Hematopoietic multipotent progenitor cell treated with erythropoietin and hydrocortisone succinate and interleukin-3 and kit ligand, for 17 days (in vitro differentiated cells): ENCODE results near the gene PAK1.
"Not testable (repeated sequence)": the region's sequence is repeated elsewhere in the genome, so short reads cannot be mapped to it uniquely, and the experiment has no call there.

Source experiments
- DNase-seq: peaks from one replicate; pipeline ENCODE4 v3.0.0-alpha.2; 2015; ENCODE audit warnings: low spot score

Gene PAK1

GRCh38 chr11:77473801-77474683, at the start of gene PAK1:
TSS of gene PAK1 (minus strand) at chr11:77474094. CDS start at chr11:77392520, 81,574 bp downstream.
- peak; percentile 95 for DNase-seq

DNA sequence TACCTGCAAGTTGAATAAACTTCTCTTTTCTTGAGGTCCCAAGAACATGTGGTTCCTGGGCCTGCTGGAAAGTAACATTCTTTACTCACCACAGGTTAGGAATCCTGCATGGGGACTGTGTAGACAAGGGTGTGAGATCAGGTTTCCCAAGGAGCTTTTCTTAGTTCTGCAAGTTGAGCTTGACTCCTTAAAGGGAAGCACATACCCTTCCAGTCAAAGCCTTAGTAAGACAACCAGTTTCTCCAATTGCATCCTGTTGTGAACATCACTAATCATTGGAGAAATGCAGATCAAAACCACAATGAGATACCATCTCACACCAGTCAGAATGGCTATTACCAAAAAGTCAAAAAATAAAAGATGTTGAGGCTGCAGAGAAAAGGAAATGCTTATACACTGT, 48.3 kb upstream of the PAK1 start:
- no peak for DNase-seq

DNA sequence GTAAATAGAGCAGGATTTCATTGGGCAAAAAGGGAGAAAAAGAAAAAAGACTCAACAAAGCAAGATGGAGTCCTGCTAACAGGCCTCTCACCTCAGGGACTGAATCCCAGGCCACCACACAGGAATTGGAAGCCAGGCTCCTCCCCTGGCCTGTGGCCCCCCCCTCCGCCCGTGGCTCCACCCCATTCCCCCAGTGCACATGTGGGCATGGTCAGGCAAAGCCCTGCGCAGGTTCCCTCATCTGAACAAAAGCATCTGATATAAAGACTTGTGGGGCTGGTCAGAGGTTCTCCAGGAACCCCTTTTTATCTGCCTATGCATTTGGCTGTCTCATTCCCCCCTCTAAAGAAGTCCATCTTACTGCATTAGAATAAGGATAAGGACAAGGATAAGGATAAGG, 46.0 kb upstream of the PAK1 start:
- no peak for DNase-seq

- no peak for DNase-seq
Measured at GRCh38 chr11:77518471-77518870, 44.6 kb upstream of the PAK1 start.

- DNase-seq: no peak
Measured at GRCh38 chr11:77517753-77518152, 43.9 kb upstream of the PAK1 start.

DNA sequence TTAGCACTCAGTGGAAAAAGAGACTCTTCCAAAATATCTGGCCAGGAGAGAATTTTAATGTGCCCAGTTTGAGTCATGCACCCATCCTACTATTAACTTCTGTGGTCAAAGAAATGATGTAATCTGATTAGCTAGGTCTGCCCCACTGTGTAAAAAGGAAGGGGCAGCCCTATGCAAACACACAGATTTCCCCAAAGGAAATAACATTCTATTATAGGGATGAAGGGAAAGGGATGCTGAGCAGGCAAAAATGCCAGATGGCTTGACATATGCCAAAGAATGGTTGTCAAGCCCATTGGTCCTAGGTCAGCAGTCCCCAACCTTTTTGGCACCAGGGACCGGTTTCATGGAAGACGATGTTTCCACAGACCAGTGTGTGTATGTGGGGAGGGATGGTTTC, 43.3 kb upstream of the PAK1 start:
- no peak for DNase-seq

- DNase-seq: no peak
Measured at GRCh38 chr11:77515483-77515882, 41.6 kb upstream of the PAK1 start.

GRCh38 chr11:77515063-77515462, 41.2 kb upstream of the PAK1 start:
- no peak for DNase-seq

DNA sequence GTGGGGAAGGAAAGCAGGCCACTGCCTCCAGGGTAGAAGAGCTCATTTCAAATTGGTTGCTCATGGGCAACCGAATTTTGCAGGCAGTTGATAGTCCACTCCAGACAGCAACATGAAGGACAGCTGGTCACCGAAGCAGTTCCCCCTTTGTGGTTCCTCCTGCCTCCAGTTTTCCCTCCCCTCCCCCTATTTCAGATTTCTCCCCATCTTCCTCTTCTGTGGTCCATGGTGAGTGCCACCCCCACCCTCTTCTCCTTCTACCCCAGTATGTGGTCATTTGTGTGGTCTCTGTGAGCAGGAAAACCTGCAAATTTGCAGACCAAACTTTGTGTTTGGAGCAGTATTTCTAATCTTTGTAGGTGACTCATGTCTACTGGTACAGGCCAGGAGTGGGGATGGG, 38.2 kb upstream of the PAK1 start:
- no peak for DNase-seq

DNA sequence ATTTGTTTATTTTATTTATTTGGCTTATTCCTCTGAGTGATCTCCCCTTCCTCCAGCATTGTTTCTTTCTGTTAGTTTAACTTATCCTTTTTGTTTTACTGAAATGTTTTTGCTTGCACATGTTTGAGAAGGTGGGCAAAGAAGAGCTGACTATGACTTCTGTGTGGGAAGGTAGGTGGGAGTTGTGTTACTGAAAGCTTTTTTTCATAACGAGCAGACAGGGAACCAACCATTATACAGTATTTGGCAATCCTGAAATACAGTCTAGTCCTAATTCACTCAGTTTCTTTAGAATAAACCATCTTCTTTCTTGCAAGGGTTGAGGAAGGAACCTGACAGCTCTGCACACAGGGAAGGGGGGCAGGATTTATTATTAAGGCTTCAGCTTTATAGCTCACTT, 37.0 kb upstream of the PAK1 start:
- DNase-seq: no peak

GRCh38 chr11:77510095-77510494, 36.2 kb upstream of the PAK1 start:
- DNase-seq: no peak

DNA sequence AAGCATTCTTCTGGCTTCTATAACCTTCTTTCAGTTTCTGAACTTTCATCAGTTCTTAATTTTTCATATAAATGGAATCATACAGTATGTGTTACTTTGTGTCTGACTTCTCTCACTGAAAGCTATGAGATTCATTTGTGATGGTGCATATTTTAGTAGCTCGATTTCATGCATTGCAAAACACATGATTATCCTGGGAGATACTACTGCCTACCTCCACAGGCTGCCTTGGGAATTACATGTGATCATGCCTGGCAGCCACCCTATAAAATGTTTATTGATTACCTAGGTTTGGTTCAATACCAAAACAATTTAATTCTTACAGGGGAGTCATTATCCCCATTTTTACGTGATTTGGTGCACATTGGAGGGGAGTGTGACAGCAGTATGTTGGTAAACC, 34.1 kb upstream of the PAK1 start:
- no peak for DNase-seq

- no peak for DNase-seq
Measured at GRCh38 chr11:77506857-77507256, 33.0 kb upstream of the PAK1 start.

- DNase-seq: no peak
Measured at GRCh38 chr11:77505956-77506355, 32.1 kb upstream of the PAK1 start.

GRCh38 chr11:77503006-77503405, 29.1 kb upstream of the PAK1 start:
- DNase-seq: no peak

DNA sequence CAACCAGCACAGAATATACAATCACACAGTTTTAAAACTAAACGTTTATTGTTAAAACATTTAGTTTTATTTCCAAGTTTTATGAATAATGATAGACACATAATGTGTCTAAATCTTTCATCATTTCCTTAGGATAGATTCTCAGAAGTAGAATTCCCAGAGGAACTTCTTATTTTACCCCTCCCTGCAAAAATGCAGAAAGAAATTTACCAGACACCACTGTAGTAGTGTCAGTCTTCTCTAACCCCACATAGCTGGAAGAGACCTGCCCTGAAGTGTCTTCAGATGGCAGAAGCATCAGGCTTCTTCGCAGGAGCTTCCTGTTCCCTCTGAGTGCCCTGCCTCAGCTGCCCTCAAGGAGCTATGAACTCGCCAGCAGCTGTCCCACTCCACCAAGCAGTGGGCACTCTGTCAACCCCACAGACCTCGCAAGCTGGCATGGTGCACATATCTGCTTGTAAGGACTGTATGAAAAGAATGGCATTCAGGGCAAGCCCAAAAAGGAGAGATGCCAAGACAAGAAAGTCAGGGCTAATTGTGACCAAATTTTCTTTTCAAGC, 28.5 kb upstream of the PAK1 start:
- DNase-seq: no peak

GRCh38 chr11:77501758-77502157, 27.9 kb upstream of the PAK1 start:
- DNase-seq: no peak

- DNase-seq: no peak
Measured at GRCh38 chr11:77497368-77497767, 23.5 kb upstream of the PAK1 start.

DNA sequence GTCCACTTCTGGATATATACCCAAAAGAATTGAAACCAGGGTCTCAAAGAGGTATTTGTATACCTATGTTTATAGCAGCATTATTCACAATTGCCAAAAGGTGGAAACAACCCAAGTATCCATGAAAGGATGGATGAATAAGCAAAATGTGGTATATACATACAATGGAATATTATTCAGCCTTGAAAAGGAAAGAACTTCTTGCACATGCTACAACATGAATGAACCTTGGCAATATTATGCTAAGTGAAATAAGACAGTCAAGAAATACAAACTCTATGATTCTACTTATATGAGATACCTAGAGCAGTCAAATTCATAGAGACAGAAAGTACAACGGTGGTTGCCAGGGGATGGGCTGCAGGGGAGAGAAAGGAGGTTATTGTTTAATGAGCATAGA, 21.6 kb upstream of the PAK1 start:
- DNase-seq: no peak

DNA sequence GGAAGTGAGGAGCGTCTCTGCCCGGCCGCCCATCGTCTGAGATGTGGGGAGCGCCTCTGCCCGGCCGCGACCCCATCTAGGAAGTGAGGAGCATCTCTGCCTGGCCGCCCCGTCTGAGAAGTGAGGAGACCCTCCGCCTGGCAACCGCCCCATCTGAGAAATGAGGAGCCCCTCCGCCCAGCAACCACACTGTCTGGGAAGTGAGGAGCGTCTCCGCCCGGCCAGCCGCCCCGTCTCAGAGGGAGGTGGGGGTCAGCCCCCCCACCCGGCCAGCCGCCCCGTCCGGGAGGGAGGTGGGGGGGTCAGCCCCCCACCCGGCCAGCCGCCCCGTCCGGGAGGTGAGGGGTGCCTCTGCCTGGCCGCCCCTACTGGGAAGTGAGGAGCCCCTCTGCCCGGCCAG, 16.1 kb upstream of the PAK1 start:
- not testable (repeated sequence) for DNase-seq

DNA sequence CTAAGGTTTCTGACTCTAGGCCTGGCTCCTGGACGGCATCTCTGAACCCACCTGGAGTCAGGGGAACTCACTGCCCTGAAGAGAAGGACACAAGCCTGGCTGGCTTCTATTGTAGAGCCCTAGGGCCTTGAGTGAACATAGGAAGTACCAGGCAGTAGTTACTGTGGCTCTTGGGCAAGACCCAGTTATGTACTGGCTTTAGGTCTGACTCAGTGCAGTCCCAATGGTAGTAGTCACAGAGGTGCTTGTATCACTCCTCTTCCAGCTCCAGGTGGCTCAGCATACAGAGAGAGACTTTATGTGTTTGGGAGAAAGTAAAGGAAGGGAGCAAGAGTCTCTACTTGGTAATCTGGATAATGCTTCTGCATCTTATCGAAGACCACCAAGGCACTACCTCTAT, 13.9 kb upstream of the PAK1 start:
- DNase-seq: no peak

DNA sequence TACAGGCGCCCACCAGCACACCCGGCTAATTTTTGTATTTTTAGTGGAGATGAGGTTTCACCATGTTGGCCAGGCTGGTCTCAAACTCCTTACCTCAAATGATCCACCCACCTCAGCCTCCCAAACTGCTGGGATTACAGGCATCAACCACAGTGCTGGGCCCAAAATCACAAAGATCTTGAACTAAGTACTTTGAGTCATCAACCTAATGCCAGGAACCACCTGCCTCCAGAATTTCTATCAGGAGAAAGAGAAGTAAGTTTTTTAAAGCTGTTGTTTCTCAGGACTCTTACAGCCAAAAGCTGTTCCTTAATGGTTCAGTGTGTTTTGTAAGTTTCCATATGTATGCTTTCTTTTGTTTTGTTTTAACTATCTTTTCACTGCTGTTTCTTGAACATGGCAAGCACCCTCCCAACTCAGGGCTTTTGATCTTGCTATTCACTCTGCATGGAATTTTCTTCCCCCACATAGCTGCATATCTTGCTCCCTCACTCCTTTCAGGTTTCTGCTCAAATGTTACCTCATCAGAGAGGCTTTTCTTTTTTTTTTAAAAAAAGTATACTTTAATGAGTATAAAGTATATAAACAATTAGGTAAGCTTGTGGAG, 6.0 kb upstream of the PAK1 start:
- no peak for DNase-seq

GRCh38 chr11:77475206-77475605, 1.3 kb upstream of the PAK1 start:
- no peak for DNase-seq

DNA sequence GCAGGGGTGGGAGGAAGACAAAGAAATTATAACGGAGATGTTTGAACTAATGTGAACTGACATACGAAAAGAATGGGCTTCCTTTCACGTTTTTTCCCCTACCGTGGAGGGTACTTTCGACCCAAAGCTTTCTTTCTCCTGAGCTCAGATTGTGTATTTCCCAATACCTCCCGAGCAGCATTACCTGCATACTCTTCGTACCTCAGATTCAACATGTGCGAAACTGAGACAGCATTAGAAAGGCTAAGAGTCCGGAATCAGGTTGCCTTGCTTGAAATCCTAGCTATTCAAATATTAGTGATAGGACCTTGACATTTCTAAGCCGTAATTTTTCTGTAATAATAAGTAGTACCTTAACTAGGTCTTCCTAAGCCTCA, 778 bp upstream of the PAK1 start:
- DNase-seq: no peak
